Activated T-helper 1 cell treated with anti-CD3 and anti-CD28 coated beads, Interleukin-12 subunit alpha, Interleukin-12 subunit beta, Interleukin-2, Interleukin-4 antibody, amounts not matched to agents 30 ng/mL and 10 ng/mL and 1 ng/mL, durations not matched to agents 14 hours and 24 hours and 36 hours (primary cell): Measurements from ENCODE around the gene TIAM2. TPM values are rescaled to one million over a fixed set of nuclear protein-coding genes. Genes with fewer than 3 reads are reported as not detected.

Experiments
- DNase-seq: peaks from one replicate; pipeline ENCODE4 v3.0.0; 2021; ENCODE audit warnings: low spot score
- H3K27ac Mint-ChIP-seq: one replicate; pipeline ENCODE4 v1.8.0; 2021; ENCODE audit warnings: mild to moderate bottlenecking, mixed read lengths
- H3K27me3 Mint-ChIP-seq: one replicate; pipeline ENCODE4 v1.8.0; 2022; ENCODE audit warnings: mild to moderate bottlenecking, moderate library complexity, mixed read lengths; ENCODE audit not compliant: insufficient read depth
- H3K36me3 Mint-ChIP-seq: one replicate; pipeline ENCODE4 v1.8.0; 2021; ENCODE audit warnings: low read depth, mixed read lengths
- H3K4me1 Mint-ChIP-seq: one replicate; pipeline ENCODE4 v1.8.0; 2021; ENCODE audit warnings: low read depth, mixed read lengths
- H3K4me3 Mint-ChIP-seq: one replicate; pipeline ENCODE4 v1.8.0; 2021; ENCODE audit warnings: mild to moderate bottlenecking, moderate library complexity, mixed read lengths
- H3K9me3 Mint-ChIP-seq: one replicate; pipeline ENCODE4 v1.8.0; 2021; ENCODE audit warnings: mixed read lengths
- intact Hi-C: fragments of 100-400 bp; cut with micrococcal nuclease; formaldehyde crosslinking; loops from one replicate; pipeline ENCODE4 v1.15.1; 2024
- total RNA-seq: library from RNA; stranded (reverse); gene quantifications from 2 replicates; pipeline ENCODE4 v1.2.3, GENCODE V29; 2022

Gene TIAM2
- total RNA-seq, 1 donor from 2014 or later, result 95.6 TPM

GRCh38 chr6:154996841-154997311, 1.8 kb downstream of the TIAM2 start:
- peaks cover 18% of the 10 kb centered on the region for H3K4me1 Mint-ChIP-seq
- peak overlapping the region; percentile 71 for H3K4me3 Mint-ChIP-seq
- intact Hi-C loops, result loop anchor here (1.0 to 5.0 kb wide), 5 partner anchors 69 to 318 kb away; partner anchors contain the start of genes SCAF8 and TFB1M
- H3K27me3 Mint-ChIP-seq, result peaks cover 13% of the 10 kb centered on the region
- DNase-seq, result no peak
- peaks cover 4% of the 10 kb centered on the region for H3K36me3 Mint-ChIP-seq
- H3K27ac Mint-ChIP-seq, result peak overlapping the region; percentile 70
- no peaks in the 10 kb centered on the region for H3K9me3 Mint-ChIP-seq

- DNase-seq, result no peak
- Mint-ChIP-seq H3K4me1 (peaks cover 18% of the 10 kb centered on the region), H3K27me3 (peaks cover 10% of the 10 kb centered on the region), H3K36me3 (peaks cover 4% of the 10 kb centered on the region), H3K4me3 (no peak overlapping the region), H3K9me3 (no peaks in the 10 kb centered on the region), H3K27ac (no peak overlapping the region)
- intact Hi-C loops, result loop anchor here (5.0 kb wide), 2 partner anchors 128 to 267 kb away; partner anchors contain the start of gene SCAF8
Measured at GRCh38 chr6:154998855-154999254, 3.7 kb downstream of the TIAM2 start.

DNA sequence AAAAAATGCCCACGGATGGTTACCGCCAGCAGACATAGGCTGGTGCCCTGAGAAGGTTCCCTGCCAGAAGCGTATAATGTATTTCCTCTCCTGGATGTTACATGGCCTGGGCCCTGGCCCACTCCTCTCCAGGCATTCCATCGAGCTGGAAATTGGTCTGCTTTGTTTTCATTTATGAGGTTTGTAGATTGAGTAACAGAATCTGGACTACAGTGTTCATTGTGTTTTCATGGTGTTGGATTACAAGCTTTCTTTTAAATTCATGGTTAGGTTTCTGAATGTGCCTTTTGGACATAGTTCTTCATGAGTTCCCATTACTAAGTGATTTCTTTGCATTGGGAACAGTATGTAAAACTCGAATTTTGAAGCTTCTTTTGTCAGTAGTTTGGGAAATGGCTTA, 6.4 kb downstream of the TIAM2 start:
- no peak for DNase-seq
- H3K9me3 Mint-ChIP-seq, result no peaks in the 10 kb centered on the region

DNA sequence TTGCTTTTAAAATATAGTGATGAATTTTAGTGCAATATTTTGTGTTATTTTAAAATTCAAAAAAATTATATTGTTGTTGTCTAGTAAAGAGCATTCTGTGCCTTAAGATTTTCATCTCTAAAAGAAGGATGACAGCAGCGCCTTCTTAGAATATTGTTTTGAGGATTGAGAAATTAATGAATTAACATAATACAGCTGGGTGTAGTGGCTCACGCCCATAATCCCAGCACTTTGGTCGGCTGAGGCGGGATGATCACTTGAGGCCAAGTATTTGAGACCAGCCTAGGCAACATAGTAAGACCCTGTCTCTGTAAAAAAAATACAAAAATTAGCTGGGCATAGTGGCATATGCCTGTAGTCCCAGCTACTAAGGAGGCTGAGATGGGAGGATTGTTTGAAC, 6.8 kb downstream of the TIAM2 start:
- DNase-seq, result no peak
- Mint-ChIP-seq H3K27ac (no peak overlapping the region), H3K4me1 (peaks cover 9% of the 10 kb centered on the region), H3K27me3 (peaks cover 7% of the 10 kb centered on the region), H3K9me3 (no peaks in the 10 kb centered on the region), H3K4me3 (no peak overlapping the region), H3K36me3 (peaks cover 2% of the 10 kb centered on the region)
- intact Hi-C loops, result no loop called here

More for the DNA sequence above, 6.4 kb downstream of the TIAM2 start:
- peaks cover 7% of the 10 kb centered on the region for H3K27me3 Mint-ChIP-seq
- H3K27ac Mint-ChIP-seq, result no peak overlapping the region
- H3K4me3 Mint-ChIP-seq, result no peak overlapping the region
- H3K4me1 Mint-ChIP-seq, result peaks cover 14% of the 10 kb centered on the region
- intact Hi-C loops, result no loop called here
- peaks cover 4% of the 10 kb centered on the region for H3K36me3 Mint-ChIP-seq

GRCh38 chr6:155003476-155003875, 8.4 kb downstream of the TIAM2 start:
- no peaks in the 10 kb centered on the region for H3K4me1 Mint-ChIP-seq
- no peak overlapping the region for H3K4me3 Mint-ChIP-seq
- H3K9me3 Mint-ChIP-seq, result no peaks in the 10 kb centered on the region
- H3K36me3 Mint-ChIP-seq, result no peaks in the 10 kb centered on the region
- peak overlapping the region; percentile 63 for H3K27ac Mint-ChIP-seq
- peaks cover 3% of the 10 kb centered on the region for H3K27me3 Mint-ChIP-seq
- DNase-seq, result no peak
- intact Hi-C loops, result no loop called here

- intact Hi-C loops, result no loop called here
- H3K4me1 Mint-ChIP-seq, result no peaks in the 10 kb centered on the region
- no peak overlapping the region for H3K4me3 Mint-ChIP-seq
- no peaks in the 10 kb centered on the region for H3K36me3 Mint-ChIP-seq
- no peak overlapping the region for H3K27ac Mint-ChIP-seq
- no peak for DNase-seq
- H3K9me3 Mint-ChIP-seq, result no peaks in the 10 kb centered on the region
- H3K27me3 Mint-ChIP-seq, result peaks cover 5% of the 10 kb centered on the region
Measured at GRCh38 chr6:155004017-155004416, 8.9 kb downstream of the TIAM2 start.

DNA sequence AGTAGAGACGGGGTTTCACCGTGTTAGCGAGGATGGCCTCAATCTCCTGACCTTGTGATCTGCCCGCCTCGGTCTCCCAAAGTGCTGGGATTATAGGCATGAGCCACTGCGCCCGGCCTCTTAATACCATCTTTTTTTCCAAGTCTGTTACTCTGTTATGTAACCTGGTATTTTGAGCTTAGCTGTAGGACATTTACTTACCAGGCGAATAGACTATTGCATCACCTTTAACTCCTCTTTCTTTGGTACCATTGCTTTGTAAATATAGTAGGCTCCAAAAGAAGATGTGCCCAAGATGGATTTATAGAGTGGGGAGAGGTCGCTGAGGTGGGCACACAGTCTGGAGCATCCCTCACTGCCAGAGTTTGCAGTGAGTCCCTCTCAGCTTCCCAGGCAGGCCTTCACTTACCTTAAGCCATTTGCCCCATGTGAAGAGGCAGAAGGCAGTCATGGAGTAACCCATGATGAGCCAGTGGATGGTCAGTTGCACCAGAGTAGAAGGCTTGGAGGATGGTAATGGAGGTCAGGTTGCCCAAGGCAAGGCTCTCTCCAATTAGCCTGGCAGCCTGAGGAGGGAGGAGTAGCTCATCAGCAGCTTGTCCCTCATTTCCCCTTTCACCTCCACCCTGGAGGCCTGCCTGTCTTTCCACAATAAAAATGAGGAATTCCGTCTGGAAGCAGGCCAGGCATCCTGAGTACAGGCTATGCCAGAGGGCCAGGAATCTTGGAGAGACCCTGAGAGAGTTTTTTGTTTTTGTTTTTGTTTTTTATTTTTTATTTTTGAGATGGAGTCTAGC, 9.7 kb downstream of the TIAM2 start:
- no peak for DNase-seq
- intact Hi-C loops, result no loop called here

GRCh38 chr6:155008625-155009024, 13.5 kb downstream of the TIAM2 start:
- Mint-ChIP-seq H3K27me3 (peaks cover 1% of the 10 kb centered on the region), H3K36me3 (no peaks in the 10 kb centered on the region), H3K27ac (no peak overlapping the region), H3K4me1 (no peaks in the 10 kb centered on the region), H3K9me3 (no peaks in the 10 kb centered on the region), H3K4me3 (no peak overlapping the region)
- intact Hi-C loops, result no loop called here
- no peak for DNase-seq

More for the DNA sequence above, 9.7 kb downstream of the TIAM2 start:
- Mint-ChIP-seq H3K4me1 (no peaks in the 10 kb centered on the region), H3K36me3 (no peaks in the 10 kb centered on the region), H3K4me3 (no peak overlapping the region), H3K27me3 (peaks cover 5% of the 10 kb centered on the region), H3K9me3 (no peaks in the 10 kb centered on the region), H3K27ac (no peak overlapping the region)

DNA sequence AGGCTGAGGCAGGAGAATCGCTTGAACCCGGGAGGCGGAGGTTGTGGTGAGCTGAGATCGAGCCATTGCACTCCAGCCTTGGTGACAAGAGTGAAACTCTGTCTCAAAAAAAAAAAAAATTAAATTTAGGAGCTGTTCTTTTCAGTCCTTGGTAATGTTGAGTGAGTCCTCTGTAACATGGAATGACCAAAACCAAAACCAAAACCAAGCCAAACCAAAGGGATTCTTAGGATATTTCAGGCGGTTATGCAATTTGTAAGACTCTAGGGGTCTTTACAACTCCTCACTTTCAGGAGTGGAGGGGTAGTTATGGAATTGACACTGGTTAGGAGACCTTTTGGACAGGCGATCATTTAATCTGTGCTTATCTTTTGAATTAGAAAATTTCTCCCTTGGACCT, 15.8 kb downstream of the TIAM2 start:
- Mint-ChIP-seq H3K36me3 (no peaks in the 10 kb centered on the region), H3K9me3 (no peaks in the 10 kb centered on the region), H3K27ac (no peak overlapping the region), H3K4me1 (peaks cover 7% of the 10 kb centered on the region), H3K27me3 (peaks cover 3% of the 10 kb centered on the region), H3K4me3 (no peak overlapping the region)
- no peak for DNase-seq
- intact Hi-C loops, result no loop called here

GRCh38 chr6:155011809-155012291, 16.7 kb downstream of the TIAM2 start:
- no peak overlapping the region for H3K27ac Mint-ChIP-seq
- no peaks in the 10 kb centered on the region for H3K9me3 Mint-ChIP-seq
- no peak for DNase-seq
- intact Hi-C loops, result no loop called here
- H3K4me1 Mint-ChIP-seq, result peaks cover 7% of the 10 kb centered on the region
- peaks cover 3% of the 10 kb centered on the region for H3K27me3 Mint-ChIP-seq
- H3K36me3 Mint-ChIP-seq, result peaks cover 3% of the 10 kb centered on the region
- H3K4me3 Mint-ChIP-seq, result no peak overlapping the region

DNA sequence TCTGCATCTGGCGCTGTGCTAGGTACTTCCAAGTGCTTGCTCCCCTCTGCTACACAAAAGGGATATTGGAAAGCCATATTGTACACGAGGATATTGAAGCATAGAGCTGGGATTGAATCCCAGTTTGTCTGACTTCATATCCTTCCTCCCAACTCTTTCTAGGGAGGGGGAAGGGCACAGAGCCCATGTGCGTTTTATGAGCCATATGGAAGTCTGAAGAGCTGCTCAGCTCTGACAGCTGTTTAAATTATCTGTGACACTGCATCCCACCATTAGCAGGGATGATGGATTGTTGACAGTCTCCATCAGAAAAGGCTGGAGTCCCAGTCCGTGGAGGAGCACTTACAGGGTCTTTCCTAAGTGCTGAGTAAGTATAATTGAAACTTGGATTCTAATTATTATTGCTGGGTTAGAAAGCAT, 18.4 kb downstream of the TIAM2 start:
- H3K27ac Mint-ChIP-seq, result no peak overlapping the region
- peaks cover 3% of the 10 kb centered on the region for H3K27me3 Mint-ChIP-seq
- peaks cover 7% of the 10 kb centered on the region for H3K4me1 Mint-ChIP-seq

DNA sequence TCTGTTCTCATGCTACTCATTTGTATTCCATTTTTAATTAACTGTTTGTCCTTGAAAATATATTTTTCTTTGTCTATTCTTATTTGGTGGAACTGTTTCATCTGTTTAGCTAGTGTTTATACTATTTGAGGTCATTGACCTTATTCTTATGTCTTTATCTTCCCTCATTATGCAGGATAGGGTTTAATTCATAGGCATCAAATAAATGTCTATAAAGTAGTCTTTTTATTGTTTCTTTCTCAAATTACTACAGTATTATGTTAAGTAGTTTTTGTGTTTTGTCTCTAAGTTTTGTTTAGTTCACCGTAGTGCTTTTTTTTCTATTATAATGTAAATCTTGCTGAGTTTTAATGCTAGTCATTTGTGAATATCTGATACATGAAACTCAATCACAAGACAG, 19.0 kb downstream of the TIAM2 start:
- H3K4me1 Mint-ChIP-seq, result peaks cover 7% of the 10 kb centered on the region
- H3K27ac Mint-ChIP-seq, result no peak overlapping the region
- no peaks in the 10 kb centered on the region for H3K9me3 Mint-ChIP-seq
- H3K27me3 Mint-ChIP-seq, result peaks cover 2% of the 10 kb centered on the region
- no peak for DNase-seq
- intact Hi-C loops, result no loop called here
- H3K4me3 Mint-ChIP-seq, result no peak overlapping the region
- peaks cover 3% of the 10 kb centered on the region for H3K36me3 Mint-ChIP-seq

More for the DNA sequence above, 18.4 kb downstream of the TIAM2 start:
- H3K9me3 Mint-ChIP-seq, result no peaks in the 10 kb centered on the region
- no peak for DNase-seq
- H3K4me3 Mint-ChIP-seq, result no peak overlapping the region
- peaks cover 3% of the 10 kb centered on the region for H3K36me3 Mint-ChIP-seq
- intact Hi-C loops, result no loop called here

DNA sequence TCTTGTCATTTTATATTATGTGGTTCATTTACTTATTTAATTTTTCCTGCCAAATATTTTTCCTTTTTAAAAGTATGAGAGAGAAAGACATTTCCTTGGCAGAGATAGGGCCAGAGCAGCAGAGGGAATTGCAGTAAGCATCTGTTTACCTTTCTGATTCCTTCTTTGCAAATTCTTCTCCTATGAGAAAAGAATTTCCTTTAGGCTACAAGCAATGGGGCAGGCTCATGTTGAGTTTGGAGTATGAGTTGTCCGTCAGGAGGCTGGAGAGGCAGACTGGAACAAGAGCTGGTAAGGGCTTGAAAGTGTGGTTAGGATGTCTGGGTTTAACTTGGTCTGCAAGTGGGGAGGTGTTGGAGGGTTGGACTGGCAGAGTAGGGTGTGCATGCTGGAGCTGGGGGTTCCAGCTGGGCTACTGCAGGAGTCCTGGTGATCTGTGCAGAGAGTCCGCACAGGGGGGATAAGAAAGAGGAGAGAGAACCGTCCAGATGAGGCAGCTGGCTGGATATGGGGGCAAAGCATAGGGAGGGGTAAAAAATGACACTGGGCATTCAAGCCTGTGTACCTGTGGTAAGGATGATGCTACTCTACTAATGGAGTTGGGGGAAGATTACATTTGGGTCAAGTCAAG, 19.7 kb downstream of the TIAM2 start:
- H3K36me3 Mint-ChIP-seq, result peaks cover 3% of the 10 kb centered on the region
- no peak for DNase-seq
- peaks cover 7% of the 10 kb centered on the region for H3K4me1 Mint-ChIP-seq
- H3K4me3 Mint-ChIP-seq, result no peak overlapping the region
- no peaks in the 10 kb centered on the region for H3K9me3 Mint-ChIP-seq
- intact Hi-C loops, result no loop called here
- H3K27me3 Mint-ChIP-seq, result peaks cover 2% of the 10 kb centered on the region
- H3K27ac Mint-ChIP-seq, result no peak overlapping the region
